Chondrocyte (in vitro differentiated cells): ENCODE measurements around the gene SLAIN2. TPM values are rescaled to one million over a fixed set of nuclear protein-coding genes. Genes with fewer than 3 reads are reported as not detected.
A peak's percentile ranks its signal among the peaks of the same experiment; 100 is the strongest.
"Not testable (repeated sequence)": the region's sequence is repeated elsewhere in the genome, so short reads cannot be mapped to it uniquely, and the experiment has no call there.

ENCODE experiments used
- DNase-seq: peaks from one replicate; pipeline ENCODE4 v3.0.0; 2021; ENCODE audit warnings: mixed read lengths, low spot score
- H3K27ac Mint-ChIP-seq: one replicate; pipeline ENCODE4 v1.8.0; 2021; ENCODE audit warnings: mild to moderate bottlenecking, moderate library complexity, mixed read lengths; ENCODE audit not compliant: unreplicated experiment
- H3K27me3 Mint-ChIP-seq: 2 replicates; pipeline ENCODE4 v1.8.0; 2021; ENCODE audit warnings: low read depth, mixed read lengths
- H3K36me3 Mint-ChIP-seq: 2 replicates; pipeline ENCODE4 v1.8.0; 2021; ENCODE audit warnings: low read depth, mixed read lengths
- H3K4me1 Mint-ChIP-seq: 2 replicates; pipeline ENCODE4 v1.8.0; 2021; ENCODE audit warnings: low read depth, mild to moderate bottlenecking, mixed read lengths
- H3K4me3 Mint-ChIP-seq: one replicate; pipeline ENCODE4 v1.8.0; 2021; ENCODE audit warnings: mild to moderate bottlenecking, moderate library complexity, mixed read lengths; ENCODE audit not compliant: unreplicated experiment
- H3K9me3 Mint-ChIP-seq: 2 replicates; pipeline ENCODE4 v1.8.0; 2021; ENCODE audit warnings: low read depth, mixed read lengths
- CTCF ChIP-seq: fragments of 200-600 bp; sonication (generic); IDR thresholded peaks from 2 replicates; pipeline ENCODE4 v1.5.0; 2021; ENCODE audit warnings: antibody characterized with exemption, mild to moderate bottlenecking, moderate library complexity
- long read RNA-seq: library from polyadenylated mRNA; stranded (forward); transcript quantifications from one replicate; pipeline ENCODE4 v2.0.0, GENCODE V29; 2021
- total RNA-seq: library from RNA; stranded (reverse); gene quantifications from 3 replicates; pipeline ENCODE4 v1.2.1, GENCODE V29; 2021

Gene SLAIN2
- total RNA-seq, result 80.4 to 84.4 TPM (median 84.2 TPM) in 3 replicates
- long read RNA-seq, full-length matches to known transcripts, result 12 of 50 reads
- long read RNA-seq, partial matches to known transcripts, result 3 of 50 reads
- long read RNA-seq, other reads (novel, unspliced or antisense), result 35 of 50 reads

- H3K27ac Mint-ChIP-seq, result peak within 1 kb of the TSS; percentile 100
- H3K9me3 Mint-ChIP-seq, result no peaks in the 10 kb centered on the region
- peaks cover 63% of the 10 kb centered on the region for H3K4me1 Mint-ChIP-seq
These were observed at the start of gene SLAIN2 for GRCh38 chr4:48340965-48341775. SLAIN2 (plus strand) TSS chr4:48341529; CDS start chr4:48341740, 211 bp downstream.

DNA sequence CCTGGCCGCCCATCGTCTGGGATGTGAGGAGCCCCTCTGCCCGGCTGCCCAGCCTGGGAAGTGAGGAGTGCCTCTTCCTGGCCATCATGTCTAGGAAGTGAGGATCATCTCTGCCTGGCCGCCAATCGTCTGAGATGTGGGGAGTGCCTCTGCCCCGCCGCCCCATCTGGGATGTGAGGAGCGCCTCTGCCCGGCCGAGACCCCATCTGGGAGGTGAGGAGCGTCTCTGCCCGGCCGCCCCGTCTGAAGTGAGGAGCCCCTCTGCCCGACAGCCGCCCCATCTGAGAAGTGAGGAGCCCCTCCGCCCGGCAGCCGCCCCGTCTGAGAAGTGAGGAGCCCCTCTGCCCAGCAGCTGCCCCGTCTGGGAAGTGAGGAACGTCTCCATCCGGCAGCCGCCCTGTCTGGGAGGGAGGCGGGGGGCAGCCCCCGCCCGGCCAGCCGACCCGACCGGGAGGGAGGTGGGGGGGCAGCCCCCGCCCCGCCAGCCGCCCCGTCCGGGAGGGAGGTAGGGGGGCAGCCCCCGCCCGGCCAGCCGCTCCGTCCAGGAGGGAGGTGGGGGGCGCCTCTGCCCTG is 49.0 kb upstream of the SLAIN2 start:
- H3K4me1 Mint-ChIP-seq, H3K9me3 Mint-ChIP-seq, H3K27ac Mint-ChIP-seq, H3K4me3 Mint-ChIP-seq, H3K36me3 Mint-ChIP-seq, DNase-seq, H3K27me3 Mint-ChIP-seq: not testable (repeated sequence)

More at GRCh38 chr4:48340965-48341775, at the start of gene SLAIN2:
- Mint-ChIP-seq H3K27me3 (no peaks in the 10 kb centered on the region), H3K36me3 (no peaks in the 10 kb centered on the region), H3K4me3 (peak within 1 kb of the TSS; percentile 95)
- peak; percentile 100 for DNase-seq
- TF ChIP-seq CTCF, result peak; percentile 67

- H3K36me3 Mint-ChIP-seq, result no peaks in the 10 kb centered on the region
- no peak overlapping the region for H3K4me3 Mint-ChIP-seq
- no peak for TF ChIP-seq CTCF
- H3K9me3 Mint-ChIP-seq, result no peaks in the 10 kb centered on the region
- no peaks in the 10 kb centered on the region for H3K27me3 Mint-ChIP-seq
- no peak for DNase-seq
- no peak overlapping the region for H3K27ac Mint-ChIP-seq
- H3K4me1 Mint-ChIP-seq, result peaks cover 13% of the 10 kb centered on the region
These were observed 46.2 kb upstream of the SLAIN2 start for GRCh38 chr4:48295116-48295515.

GRCh38 chr4:48296365-48296764 is 45.0 kb upstream of the SLAIN2 start:
- no peak for DNase-seq
- Mint-ChIP-seq H3K9me3 (no peaks in the 10 kb centered on the region), H3K4me3 (no peak overlapping the region), H3K27ac (no peak overlapping the region), H3K27me3 (no peaks in the 10 kb centered on the region), H3K36me3 (no peaks in the 10 kb centered on the region), H3K4me1 (peaks cover 16% of the 10 kb centered on the region)
- TF ChIP-seq CTCF, result no peak

DNA sequence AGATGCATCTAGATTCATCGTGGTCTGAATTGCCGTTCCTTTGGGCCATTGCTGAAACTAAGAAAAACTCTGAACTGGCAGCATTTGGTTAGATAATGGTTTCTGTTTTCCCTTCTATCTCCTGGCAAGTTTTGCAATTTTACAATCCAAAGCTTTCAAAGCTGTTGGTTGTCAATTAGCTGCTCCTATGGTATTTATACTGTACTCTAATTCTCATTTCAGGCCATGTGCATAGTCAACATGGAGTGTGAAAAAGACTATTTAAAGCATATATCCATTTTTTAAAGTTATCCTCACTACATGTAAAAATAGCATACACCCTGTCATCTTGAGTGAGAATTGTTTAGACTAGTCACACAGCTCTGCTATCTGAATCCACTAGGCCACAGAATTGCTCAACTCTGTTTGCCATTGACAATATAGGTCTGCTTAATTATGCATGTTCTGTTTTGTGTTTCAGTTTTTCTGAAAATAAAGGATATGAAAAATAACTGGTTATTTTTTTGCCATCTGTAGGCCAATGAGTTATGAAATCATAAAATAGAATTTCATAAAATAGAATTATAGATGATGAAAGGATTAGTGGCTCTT is 44.0 kb upstream of the SLAIN2 start:
- Mint-ChIP-seq H3K4me3 (no peak overlapping the region), H3K36me3 (no peaks in the 10 kb centered on the region), H3K27ac (no peak overlapping the region), H3K27me3 (no peaks in the 10 kb centered on the region), H3K4me1 (peaks cover 16% of the 10 kb centered on the region), H3K9me3 (no peaks in the 10 kb centered on the region)
- no peak for DNase-seq
- no peak for TF ChIP-seq CTCF
